T1000 (cell line): ENCODE data around the gene GGTA1.
"Not testable (repeated sequence)": the region's sequence is repeated elsewhere in the genome, so short reads cannot be mapped to it uniquely, and the experiment has no call there.

Experiments
- DNase-seq: peaks from one replicate; lab custom pipeline; 2025; ENCODE audit warnings: mixed read lengths; lab: John Stamatoyannopoulos, UW

Gene GGTA1

GRCh38 chr9:121499427-121500164 is at the start of gene GGTA1:
Gene GGTA1 (minus strand): TSS chr9:121499844. CDS start chr9:121467922, 31,922 bp downstream.
- DNase-seq: no peak

GRCh38 chr9:121548666-121549065 is 49.0 kb upstream of the GGTA1 start:
- DNase-seq: no peak

GRCh38 chr9:121545875-121546423 is 46.3 kb upstream of the GGTA1 start:
- peak; percentile 80 for DNase-seq

GRCh38 chr9:121545150-121545874 is 45.7 kb upstream of the GGTA1 start:
- DNase-seq: no peak

- DNase-seq: no peak
Observed at GRCh38 chr9:121542025-121542424, 42.4 kb upstream of the GGTA1 start.

GRCh38 chr9:121541256-121541655 is 41.6 kb upstream of the GGTA1 start:
- DNase-seq: no peak

GRCh38 chr9:121538221-121538620 is 38.6 kb upstream of the GGTA1 start:
- DNase-seq: no peak

GRCh38 chr9:121537283-121537682 is 37.6 kb upstream of the GGTA1 start:
- DNase-seq: no peak

GRCh38 chr9:121532881-121533280 is 33.2 kb upstream of the GGTA1 start:
- no peak for DNase-seq

GRCh38 chr9:121529237-121529987 is 29.8 kb upstream of the GGTA1 start:
- DNase-seq: peak; percentile 5

GRCh38 chr9:121528642-121529041 is 29.0 kb upstream of the GGTA1 start:
- DNase-seq: no peak

GRCh38 chr9:121527371-121527770 is 27.7 kb upstream of the GGTA1 start:
- DNase-seq: no peak

GRCh38 chr9:121519688-121520087 is 20.0 kb upstream of the GGTA1 start:
- DNase-seq: not testable (repeated sequence)

GRCh38 chr9:121518634-121519033 is 19.0 kb upstream of the GGTA1 start:
- no peak for DNase-seq

- DNase-seq: not testable (repeated sequence)
Observed at GRCh38 chr9:121513166-121513565, 13.5 kb upstream of the GGTA1 start.

- DNase-seq: no peak
Observed at GRCh38 chr9:121510766-121511550, 11.3 kb upstream of the GGTA1 start.

GRCh38 chr9:121509180-121509579 is 9.5 kb upstream of the GGTA1 start:
- DNase-seq: no peak

- no peak for DNase-seq
Observed at GRCh38 chr9:121508415-121508814, 8.8 kb upstream of the GGTA1 start.

- no peak for DNase-seq
Observed at GRCh38 chr9:121505903-121506735, 6.5 kb upstream of the GGTA1 start.

- no peak for DNase-seq
Observed at GRCh38 chr9:121503444-121503843, 3.8 kb upstream of the GGTA1 start.

- DNase-seq: no peak
Observed at GRCh38 chr9:121500165-121500478, 478 bp upstream of the GGTA1 start.
